Fibroblast of peridontal ligament (primary cell): ENCODE data around the gene RAB20.
"Not testable (repeated sequence)": the region's sequence is repeated elsewhere in the genome, so short reads cannot be mapped to it uniquely, and the experiment has no call there.

ENCODE experiments used
- DNase-seq: peaks from one replicate; pipeline ENCODE4 v3.0.0-alpha.2; 2010; ENCODE audit errors: extremely low read depth

RAB20 gene

DNA sequence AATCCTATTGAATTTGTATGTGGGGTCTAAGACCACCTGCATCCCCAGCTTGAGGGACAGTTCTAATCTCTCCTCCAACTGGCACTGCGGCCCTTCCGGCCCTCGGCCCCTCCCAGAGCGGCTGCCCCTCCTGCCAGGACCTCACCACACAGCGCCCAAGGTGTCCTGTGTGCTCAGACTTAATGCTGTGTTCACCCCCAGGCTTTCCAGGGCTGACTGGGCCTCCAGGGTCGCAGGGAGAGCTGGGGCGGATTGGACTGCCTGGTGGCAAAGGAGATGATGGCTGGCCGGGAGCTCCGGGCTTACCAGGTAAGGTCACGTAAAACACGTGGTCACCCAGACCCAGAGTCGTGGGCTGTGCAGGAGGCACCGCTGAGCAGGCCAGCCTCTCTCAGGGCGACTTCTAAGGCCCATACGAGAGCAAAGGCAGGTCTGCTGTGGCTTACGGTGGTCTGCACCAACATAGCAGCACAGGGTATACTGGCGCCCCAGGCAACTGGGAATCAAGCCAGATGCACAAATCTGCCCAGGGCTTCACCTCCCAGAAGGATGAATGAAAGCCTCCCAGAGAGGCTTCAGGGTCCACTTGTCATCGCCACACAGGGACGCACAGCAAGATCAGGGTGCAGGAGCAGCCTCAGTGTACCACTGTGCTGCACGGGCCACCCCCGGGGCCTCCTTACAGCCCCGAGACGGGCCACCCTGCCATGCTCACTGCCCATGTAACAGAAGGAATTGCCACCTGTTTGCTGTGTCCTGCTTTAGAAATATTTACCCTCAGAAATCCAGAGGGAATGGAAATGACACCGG lies 69.4 kb downstream of the RAB20 start:
- DNase-seq = no peak

GRCh38 chr13:110490009-110490770 lies 71.3 kb downstream of the RAB20 start:
- no peak for DNase-seq

DNA sequence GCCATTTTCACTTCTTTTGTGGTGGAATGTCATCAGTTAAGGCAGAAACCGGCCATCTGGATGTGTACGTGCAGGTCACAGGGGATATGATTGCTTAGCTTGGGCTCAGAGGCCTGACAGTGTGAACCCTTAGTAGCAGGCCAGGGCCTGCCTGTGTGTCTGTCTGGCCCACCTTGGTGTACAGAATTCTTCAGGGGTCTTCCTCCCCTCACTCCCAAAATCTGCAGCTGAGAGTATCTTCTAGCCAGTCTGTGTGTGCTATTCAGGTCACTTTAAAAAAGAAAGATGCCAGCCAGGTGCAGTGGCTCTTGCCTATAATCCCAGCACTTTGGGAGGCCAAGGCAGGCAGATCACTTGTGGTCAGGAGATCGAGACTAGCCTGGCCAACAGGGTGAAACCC lies 74.6 kb downstream of the RAB20 start:
- DNase-seq = not testable (repeated sequence)

DNA sequence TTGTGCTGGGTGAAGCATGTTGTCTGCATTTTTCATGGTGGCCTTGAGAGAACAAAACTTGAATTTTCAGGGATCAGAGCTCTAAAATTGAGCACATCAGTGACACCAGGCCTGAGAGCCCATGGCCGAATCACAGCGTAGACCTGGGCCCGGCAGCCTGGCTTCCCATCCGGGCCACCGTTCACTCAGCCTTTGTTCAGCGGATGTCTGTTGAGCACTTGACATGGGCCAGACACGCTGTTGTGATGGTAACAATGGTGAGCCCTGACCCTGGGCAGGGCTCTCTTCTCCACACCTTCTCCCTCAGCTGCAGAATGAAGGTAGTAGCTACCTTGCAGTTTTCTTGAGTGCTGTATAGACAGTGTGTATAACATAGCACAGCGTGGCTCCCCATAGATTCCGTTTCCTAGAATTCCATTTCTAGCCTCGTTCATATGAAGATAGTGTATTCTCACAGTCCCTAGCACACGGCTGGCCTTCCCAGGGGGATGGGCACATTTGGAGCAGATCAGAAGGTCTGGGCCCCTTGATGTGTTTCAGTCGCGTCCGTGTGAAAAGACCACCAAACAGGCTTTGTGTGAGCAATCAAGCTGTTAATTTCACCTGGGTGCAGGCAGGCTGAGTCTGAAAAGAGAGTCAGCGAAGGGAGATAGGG lies 75.3 kb downstream of the RAB20 start:
- DNase-seq = no peak

DNA sequence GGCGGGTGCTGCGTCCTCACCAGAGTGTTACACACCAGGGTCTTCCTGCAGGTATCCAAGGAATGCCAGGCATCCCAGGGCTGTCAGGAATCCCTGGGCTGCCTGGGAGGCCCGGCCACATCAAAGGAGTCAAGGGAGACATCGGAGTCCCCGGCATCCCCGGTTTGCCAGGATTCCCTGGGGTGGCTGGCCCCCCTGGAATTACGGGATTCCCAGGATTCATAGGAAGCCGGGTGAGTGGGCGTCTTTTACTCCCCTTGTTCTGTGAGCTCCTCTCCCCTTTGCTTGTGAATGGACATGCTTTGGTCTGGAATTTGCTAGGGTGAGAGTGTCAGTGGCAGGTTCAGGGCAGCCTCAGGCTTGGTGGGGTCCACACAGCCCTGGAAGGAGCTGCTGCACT lies 75.9 kb downstream of the RAB20 start:
- DNase-seq = no peak

GRCh38 chr13:110484290-110485048 lies 77.1 kb downstream of the RAB20 start:
- DNase-seq = no peak

DNA sequence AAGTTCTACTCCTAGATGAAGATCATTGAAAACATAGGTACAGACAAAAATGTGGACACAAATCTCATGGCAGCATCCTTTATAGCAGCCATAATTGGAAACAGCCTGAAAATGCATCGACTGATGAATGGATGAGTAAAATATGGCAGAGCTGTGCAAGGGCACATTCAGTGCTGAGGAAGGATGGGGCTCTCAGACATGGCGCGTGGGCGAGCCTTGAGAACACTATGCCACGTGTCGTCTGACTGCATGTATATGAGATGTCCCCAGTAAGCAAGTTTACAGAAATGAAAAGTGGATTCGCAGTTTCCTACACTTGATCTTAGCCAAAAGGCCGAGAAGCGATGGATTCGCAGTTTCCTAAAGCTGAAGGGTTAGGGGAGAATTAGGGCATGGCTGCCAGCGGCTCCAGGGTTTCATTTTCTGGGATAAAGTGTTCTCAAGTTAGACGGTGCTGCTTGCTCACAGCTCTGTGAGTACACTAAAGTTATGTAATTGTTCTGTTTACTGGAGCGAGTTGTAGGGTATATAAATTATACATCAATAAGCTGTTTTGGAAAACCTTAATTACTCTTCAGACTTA lies 78.0 kb downstream of the RAB20 start:
- no peak for DNase-seq

- no peak for DNase-seq
These were observed 81.4 kb downstream of the RAB20 start for GRCh38 chr13:110480161-110480560.

- no peak for DNase-seq
These were observed 81.9 kb downstream of the RAB20 start for GRCh38 chr13:110479648-110480047.

- DNase-seq = no peak
These were observed 82.3 kb downstream of the RAB20 start for GRCh38 chr13:110479215-110479545.

- no peak for DNase-seq
These were observed 82.9 kb downstream of the RAB20 start for GRCh38 chr13:110478405-110479214.

GRCh38 chr13:110477706-110478245 lies 83.7 kb downstream of the RAB20 start:
- no peak for DNase-seq

DNA sequence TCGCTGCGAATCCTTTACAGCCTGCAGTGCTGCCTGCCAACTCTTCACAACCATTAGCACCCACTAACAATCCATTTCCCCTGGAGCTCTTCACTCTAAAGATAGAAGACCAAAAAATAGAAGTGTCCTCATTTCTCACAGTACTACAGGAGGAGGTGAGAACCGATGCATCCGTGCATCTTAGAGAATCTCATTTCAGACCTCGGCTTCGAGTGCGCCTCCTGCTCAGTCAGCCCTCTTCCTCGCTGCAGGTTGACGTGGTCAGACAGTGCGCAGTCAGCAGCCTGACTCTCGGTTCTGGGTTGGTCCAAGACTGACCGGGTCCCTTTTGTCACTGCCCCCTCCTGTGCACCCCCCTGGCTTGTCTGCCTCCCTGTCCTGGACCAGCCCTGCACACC lies 85.3 kb downstream of the RAB20 start:
- no peak for DNase-seq

- DNase-seq = no peak
These were observed 85.8 kb downstream of the RAB20 start for GRCh38 chr13:110475550-110476219.

- DNase-seq = no peak
These were observed 86.4 kb downstream of the RAB20 start for GRCh38 chr13:110475117-110475516.

DNA sequence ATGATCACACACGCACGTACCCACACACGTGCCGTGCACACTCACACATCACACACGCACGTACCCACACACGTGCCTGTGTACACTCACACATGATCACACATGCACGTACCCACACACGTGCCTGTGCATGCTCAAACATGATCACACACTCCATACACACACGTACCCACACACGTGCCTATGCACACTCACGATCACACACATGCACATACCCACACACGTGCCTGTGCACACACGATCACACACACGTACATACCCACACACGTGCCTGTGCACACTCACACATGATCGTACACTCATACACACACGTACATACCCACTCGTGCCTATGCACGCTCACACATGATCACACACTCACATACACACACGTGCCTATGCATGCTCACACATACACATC lies 86.8 kb downstream of the RAB20 start:
- DNase-seq = no peak
